Measurements from ENCODE around the gene FAN1.
"Not testable (repeated sequence)": the region's sequence is repeated elsewhere in the genome, so short reads cannot be mapped to it uniquely, and the experiment has no call there.

FAN1 gene

DNA sequence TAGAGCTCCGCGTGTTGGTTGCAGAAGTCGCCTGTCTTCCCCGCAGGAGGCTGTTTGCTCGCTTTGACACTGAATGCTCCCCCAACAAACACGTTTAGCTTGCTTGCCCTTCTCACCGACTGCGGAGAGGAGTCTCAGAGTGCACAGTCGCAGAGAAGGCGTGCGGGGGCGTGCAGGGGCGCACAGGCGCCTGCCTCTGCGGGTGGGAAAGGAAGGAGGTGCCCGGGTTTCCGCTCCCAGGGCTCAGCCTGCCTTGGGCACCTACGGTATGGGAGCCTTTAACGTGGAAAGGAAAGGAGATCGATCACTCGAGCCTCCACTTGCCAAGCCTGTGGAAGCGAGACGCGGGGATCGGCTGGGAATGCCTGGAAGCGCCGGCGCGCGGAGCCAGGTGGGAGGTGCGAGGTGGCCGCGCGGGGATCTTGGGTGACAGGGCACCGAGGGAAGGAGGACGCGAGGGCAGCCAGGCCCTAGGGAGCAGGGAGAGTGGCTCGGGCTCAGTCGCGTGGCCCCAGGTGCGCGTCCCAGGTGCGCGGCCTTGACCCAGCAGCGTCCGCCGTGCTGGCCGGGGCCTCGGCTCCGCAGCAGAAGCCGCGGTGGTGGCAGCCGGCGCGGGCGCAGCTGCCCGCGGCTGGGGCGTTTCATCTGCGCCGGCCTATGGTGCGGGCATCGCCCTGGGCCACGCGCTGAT is at the start of gene FAN1:
Gene FAN1 (plus strand): TSS at position 419 of the 691 bp plus-strand sequence. CDS start 749 bp downstream, outside the sequence.
- peak; percentile 92 for DNase-seq (ENCODE audit: low read depth)
- Histone ChIP-seq H3K9me3 (ENCODE audit: control insufficient read depth, low read length) (no peaks in the 10 kb centered on the region), H3K27me3 (replicated peaks; ENCODE audit: control insufficient read depth, insufficient read depth, low read length) (no peaks in the 10 kb centered on the region), H3K4me3 (ENCODE audit: low read length) (peak within 1 kb of the TSS; percentile 96), H3K36me3 (ENCODE audit: control insufficient read depth, insufficient read depth, low read length, severe bottlenecking) (no peaks in the 10 kb centered on the region), H3K9ac (ENCODE audit: low read length) (peak within 1 kb of the TSS; percentile 90), H3K4me1 (ENCODE audit: control insufficient read depth, insufficient read depth, low read length) (peaks cover 8% of the 10 kb centered on the region)

DNA sequence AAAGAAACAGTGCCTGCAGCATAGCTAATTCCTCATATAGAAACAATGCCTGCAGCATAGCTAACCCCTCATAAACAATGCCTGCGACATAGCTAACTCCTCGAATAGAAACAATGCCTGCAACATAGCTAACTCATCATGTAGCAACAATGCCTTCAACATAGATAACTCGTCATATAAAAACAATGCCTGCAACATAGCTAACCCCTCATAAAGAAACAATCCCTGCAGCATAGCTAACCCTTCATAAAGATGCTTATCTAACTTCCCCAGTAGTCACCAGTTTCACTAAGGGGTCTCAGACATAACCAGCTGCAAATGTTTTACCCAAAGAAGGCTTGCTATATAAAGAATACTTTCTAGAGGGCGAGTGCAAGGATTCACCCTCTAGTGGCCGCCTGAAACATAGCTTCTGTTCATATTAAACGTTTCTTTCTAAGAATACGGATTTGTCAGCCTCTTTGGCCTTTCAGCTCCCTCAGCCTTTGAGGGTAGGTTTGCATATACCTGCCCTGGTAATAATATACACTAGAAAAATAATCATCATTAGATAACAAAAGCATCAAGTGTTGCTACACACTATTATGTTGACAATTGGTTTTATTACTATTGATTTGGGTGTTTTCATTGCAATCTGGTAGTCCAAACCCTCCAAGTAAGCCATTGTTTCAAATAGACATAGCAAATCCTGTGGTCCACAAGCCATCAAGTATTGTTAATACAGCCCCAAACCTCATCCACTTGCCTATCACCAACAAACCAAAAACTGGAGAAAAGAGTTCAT is 44.4 kb upstream of the FAN1 start:
- Histone ChIP-seq H3K27me3 (replicated peaks; ENCODE audit: control insufficient read depth, insufficient read depth, low read length) (peaks cover 6% of the 10 kb centered on the region), H3K9me3 (ENCODE audit: control insufficient read depth, low read length) (no peaks in the 10 kb centered on the region), H3K4me3 (ENCODE audit: low read length) (no peak overlapping the region), H3K9ac (ENCODE audit: low read length) (no peak overlapping the region), H3K4me1 (ENCODE audit: control insufficient read depth, insufficient read depth, low read length) (no peaks in the 10 kb centered on the region), H3K36me3 (ENCODE audit: control insufficient read depth, insufficient read depth, low read length, severe bottlenecking) (no peaks in the 10 kb centered on the region)
- peak; percentile 62 for DNase-seq (ENCODE audit: low read depth)

DNA sequence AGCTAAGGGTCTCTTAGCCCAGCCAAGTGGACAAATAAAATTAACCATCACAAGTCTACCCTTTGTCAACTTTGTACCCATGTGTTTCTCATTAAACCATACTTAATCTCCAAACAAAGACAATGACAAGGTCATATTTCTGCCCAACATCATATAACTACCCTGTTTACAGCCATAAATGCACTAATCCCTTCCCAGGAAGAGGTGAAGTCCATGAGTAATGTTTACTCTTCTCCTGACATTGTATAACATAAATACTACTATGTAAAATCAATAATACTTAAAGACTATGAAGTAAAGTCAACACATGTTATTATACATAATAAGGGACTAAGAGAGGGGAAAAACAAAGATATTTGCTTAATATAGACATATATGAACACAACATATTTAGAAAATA is 38.5 kb upstream of the FAN1 start:
- Histone ChIP-seq H3K4me1 (ENCODE audit: control insufficient read depth, insufficient read depth, low read length) (no peaks in the 10 kb centered on the region), H3K27me3 (replicated peaks; ENCODE audit: control insufficient read depth, insufficient read depth, low read length) (peaks cover 9% of the 10 kb centered on the region), H3K9ac (ENCODE audit: low read length) (no peak overlapping the region), H3K36me3 (ENCODE audit: control insufficient read depth, insufficient read depth, low read length, severe bottlenecking) (no peaks in the 10 kb centered on the region), H3K4me3 (ENCODE audit: low read length) (no peak overlapping the region), H3K9me3 (ENCODE audit: control insufficient read depth, low read length) (no peaks in the 10 kb centered on the region)
- DNase-seq (ENCODE audit: low read depth): no peak

DNA sequence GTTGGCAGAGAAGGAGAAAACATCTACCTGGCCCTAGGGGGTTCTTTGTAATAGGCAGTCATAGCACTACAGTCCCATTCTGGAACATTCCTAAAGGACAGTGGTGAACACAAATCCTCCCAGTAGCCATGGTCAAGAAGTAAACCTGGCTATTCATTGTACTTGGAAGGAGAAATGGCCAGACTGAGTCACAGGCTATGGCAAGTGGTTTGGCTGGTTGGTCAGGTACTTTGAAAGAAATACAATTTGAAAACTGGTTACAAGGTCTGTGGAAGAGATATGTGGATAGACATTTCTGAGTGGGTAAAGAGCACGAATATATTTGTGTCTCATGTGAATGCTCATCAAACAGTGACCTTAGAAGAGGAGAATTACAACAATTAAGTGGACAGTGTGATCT is 33.0 kb upstream of the FAN1 start:
- no peak for DNase-seq (ENCODE audit: low read depth)

DNA sequence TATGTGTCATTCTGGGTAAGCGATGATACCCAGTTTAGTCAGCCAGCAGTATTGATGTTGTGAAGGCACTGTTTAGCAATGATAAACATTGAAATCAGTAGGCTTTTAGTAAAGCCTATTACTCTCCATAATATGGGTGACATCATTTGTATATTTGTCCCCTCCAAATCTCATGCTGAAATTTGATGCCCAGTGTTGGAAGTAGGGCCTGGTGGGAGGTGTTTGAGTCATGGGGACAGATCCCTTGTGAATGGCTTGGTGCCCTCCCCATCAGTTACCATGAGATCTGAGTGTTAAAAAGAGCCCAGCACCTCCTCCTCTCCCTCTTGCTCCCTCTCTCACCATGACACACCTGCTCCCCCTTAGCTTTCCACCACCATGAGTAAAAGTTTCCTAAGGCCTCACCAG is 31.4 kb upstream of the FAN1 start:
- Histone ChIP-seq H3K9me3 (ENCODE audit: control insufficient read depth, low read length) (no peaks in the 10 kb centered on the region), H3K4me3 (ENCODE audit: low read length) (no peak overlapping the region), H3K27me3 (replicated peaks; ENCODE audit: control insufficient read depth, insufficient read depth, low read length) (peaks cover 9% of the 10 kb centered on the region), H3K9ac (ENCODE audit: low read length) (no peak overlapping the region), H3K4me1 (ENCODE audit: control insufficient read depth, insufficient read depth, low read length) (no peaks in the 10 kb centered on the region), H3K36me3 (ENCODE audit: control insufficient read depth, insufficient read depth, low read length, severe bottlenecking) (no peaks in the 10 kb centered on the region)
- peak; percentile 5 for DNase-seq (ENCODE audit: low read depth)

More for the DNA sequence above, 33.0 kb upstream of the FAN1 start:
- Histone ChIP-seq H3K4me3 (ENCODE audit: low read length) (no peak overlapping the region), H3K9me3 (ENCODE audit: control insufficient read depth, low read length) (no peaks in the 10 kb centered on the region), H3K9ac (ENCODE audit: low read length) (no peak overlapping the region), H3K36me3 (ENCODE audit: control insufficient read depth, insufficient read depth, low read length, severe bottlenecking) (no peaks in the 10 kb centered on the region), H3K27me3 (replicated peaks; ENCODE audit: control insufficient read depth, insufficient read depth, low read length) (peaks cover 9% of the 10 kb centered on the region), H3K4me1 (ENCODE audit: control insufficient read depth, insufficient read depth, low read length) (no peaks in the 10 kb centered on the region)

DNA sequence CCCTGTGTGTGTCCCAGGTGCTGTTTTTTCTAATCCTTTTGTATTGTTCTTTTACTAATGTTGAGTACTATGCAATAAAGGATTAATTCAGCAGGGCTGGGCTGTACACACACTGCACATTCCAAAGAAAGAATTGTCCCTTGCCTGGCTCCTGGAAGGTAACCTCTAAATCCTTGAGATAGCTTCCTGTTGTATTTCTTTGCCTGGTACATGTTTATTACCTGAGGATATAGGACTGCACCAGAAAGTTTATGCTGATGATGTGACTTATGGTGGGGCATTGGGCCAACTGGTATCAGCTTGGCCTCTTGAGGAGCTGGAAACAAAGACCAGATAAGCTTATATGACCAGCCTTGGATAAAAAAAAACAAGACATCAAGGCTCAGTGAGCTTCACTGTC is 26.6 kb upstream of the FAN1 start:
- Histone ChIP-seq H3K4me3 (ENCODE audit: low read length) (no peak overlapping the region), H3K36me3 (ENCODE audit: control insufficient read depth, insufficient read depth, low read length, severe bottlenecking) (no peaks in the 10 kb centered on the region), H3K4me1 (ENCODE audit: control insufficient read depth, insufficient read depth, low read length) (no peaks in the 10 kb centered on the region), H3K9ac (ENCODE audit: low read length) (no peak overlapping the region), H3K27me3 (replicated peaks; ENCODE audit: control insufficient read depth, insufficient read depth, low read length) (peaks cover 17% of the 10 kb centered on the region), H3K9me3 (ENCODE audit: control insufficient read depth, low read length) (no peaks in the 10 kb centered on the region)
- no peak for DNase-seq (ENCODE audit: low read depth)

DNA sequence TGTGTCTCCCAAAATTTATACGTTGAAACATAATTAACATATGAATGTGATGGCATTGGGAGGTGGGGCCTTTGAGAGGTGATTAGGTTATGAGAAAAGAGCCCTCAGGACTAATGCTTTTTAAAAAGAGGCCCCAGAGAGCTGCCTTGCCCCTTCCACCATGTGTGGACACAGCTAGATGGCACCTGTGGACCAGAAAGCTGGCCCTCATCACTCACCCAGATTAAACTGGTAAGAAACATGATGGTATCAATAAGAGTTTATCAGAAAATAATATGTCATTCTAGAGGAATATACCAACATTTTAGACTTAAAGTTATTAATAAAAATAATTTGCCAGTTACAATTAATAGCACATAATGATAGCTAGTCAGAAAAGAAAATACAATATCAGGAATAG is 25.2 kb upstream of the FAN1 start:
- H3K4me3 ChIP-seq (ENCODE audit: low read length): no peak overlapping the region
- no peaks in the 10 kb centered on the region for H3K36me3 ChIP-seq (ENCODE audit: control insufficient read depth, insufficient read depth, low read length, severe bottlenecking)
- no peaks in the 10 kb centered on the region for H3K4me1 ChIP-seq (ENCODE audit: control insufficient read depth, insufficient read depth, low read length)
- H3K27me3 ChIP-seq (replicated peaks; ENCODE audit: control insufficient read depth, insufficient read depth, low read length): peaks cover 17% of the 10 kb centered on the region
- no peak overlapping the region for H3K9ac ChIP-seq (ENCODE audit: low read length)
- DNase-seq (ENCODE audit: low read depth): no peak
- H3K9me3 ChIP-seq (ENCODE audit: control insufficient read depth, low read length): no peaks in the 10 kb centered on the region

DNA sequence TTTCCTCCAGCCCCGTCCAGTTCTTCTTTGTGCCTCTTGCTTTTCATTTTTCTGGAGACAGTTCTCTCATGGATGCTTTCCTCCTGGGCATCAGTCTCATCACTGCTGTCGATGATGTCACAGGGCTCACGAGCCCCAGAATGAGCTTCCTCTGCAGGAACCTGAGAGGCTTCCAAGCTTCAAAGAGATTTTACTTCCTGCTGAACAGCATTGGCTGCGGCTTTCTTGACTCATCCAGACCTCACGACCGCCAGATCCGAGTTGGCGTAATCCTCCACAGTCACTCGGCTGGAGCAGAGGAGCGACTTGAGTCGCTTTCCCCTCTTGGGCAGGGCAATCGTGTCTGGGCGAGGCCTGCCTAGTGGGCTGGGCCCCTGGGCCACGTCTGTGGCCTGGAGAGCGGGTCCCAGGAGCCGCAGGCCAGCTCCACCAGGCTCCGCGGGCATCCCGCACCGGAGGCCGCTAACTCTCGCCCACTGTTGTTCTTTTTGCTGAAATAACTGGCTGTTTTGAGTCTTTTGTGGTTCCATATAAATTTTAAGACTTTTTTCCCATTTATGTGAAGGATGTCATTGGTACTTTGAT is 20.8 kb upstream of the FAN1 start:
- no peak for DNase-seq (ENCODE audit: low read depth)
- Histone ChIP-seq H3K27me3 (replicated peaks; ENCODE audit: control insufficient read depth, insufficient read depth, low read length) (peaks cover 8% of the 10 kb centered on the region), H3K36me3 (ENCODE audit: control insufficient read depth, insufficient read depth, low read length, severe bottlenecking) (no peaks in the 10 kb centered on the region), H3K9ac (ENCODE audit: low read length) (no peak overlapping the region), H3K4me3 (ENCODE audit: low read length) (no peak overlapping the region), H3K4me1 (ENCODE audit: control insufficient read depth, insufficient read depth, low read length) (no peaks in the 10 kb centered on the region), H3K9me3 (ENCODE audit: control insufficient read depth, low read length) (no peaks in the 10 kb centered on the region)

DNA sequence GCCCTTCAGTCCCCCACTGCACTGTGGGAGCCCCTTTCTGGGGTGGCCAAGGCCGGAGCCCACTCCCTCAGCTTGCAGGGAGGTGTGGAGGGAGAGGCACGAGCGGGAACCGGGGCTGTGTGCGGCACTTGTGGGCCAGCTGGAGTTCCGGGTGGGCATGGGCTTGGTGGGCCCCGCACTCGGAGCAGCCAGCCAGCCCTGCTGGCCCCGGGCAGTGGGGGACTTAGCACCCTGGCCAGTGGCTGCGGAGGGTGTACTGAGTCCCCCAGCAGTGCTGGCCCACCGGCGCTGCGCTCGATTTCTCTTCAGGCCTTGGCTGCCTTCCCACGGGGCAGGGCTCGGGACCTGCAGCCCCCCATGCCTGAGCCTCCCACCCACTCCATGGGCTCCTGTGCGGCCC is 20.0 kb upstream of the FAN1 start:
- not testable (repeated sequence) for H3K4me1 ChIP-seq (ENCODE audit: control insufficient read depth, insufficient read depth, low read length); H3K9ac ChIP-seq (ENCODE audit: low read length); H3K4me3 ChIP-seq (ENCODE audit: low read length); DNase-seq (ENCODE audit: low read depth); H3K36me3 ChIP-seq (ENCODE audit: control insufficient read depth, insufficient read depth, low read length, severe bottlenecking); H3K9me3 ChIP-seq (ENCODE audit: control insufficient read depth, low read length); H3K27me3 ChIP-seq (replicated peaks; ENCODE audit: control insufficient read depth, insufficient read depth, low read length)

DNA sequence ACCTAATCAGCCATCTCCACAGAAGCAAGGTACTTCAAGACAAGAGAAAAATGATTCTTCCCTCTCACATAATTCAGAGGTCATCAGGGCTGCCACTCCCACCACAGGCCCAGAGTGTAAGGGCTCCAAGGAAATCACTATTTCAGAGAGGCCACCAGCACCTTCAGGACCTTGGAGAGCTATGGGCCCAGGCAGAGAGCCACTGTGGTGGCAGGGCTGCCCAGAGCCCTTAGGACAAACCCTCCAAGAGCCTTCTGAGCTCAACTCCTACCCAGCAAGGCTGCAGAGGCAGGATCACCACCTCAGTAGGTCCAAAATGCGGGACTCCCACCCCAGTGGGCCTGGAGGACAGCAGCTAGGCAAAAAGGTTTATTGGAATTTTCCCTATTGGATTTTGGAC is 17.9 kb upstream of the FAN1 start:
- peak; percentile 34 for DNase-seq (ENCODE audit: low read depth)
- Histone ChIP-seq H3K9ac (ENCODE audit: low read length) (no peak overlapping the region), H3K27me3 (replicated peaks; ENCODE audit: control insufficient read depth, insufficient read depth, low read length) (peaks cover 4% of the 10 kb centered on the region)

DNA sequence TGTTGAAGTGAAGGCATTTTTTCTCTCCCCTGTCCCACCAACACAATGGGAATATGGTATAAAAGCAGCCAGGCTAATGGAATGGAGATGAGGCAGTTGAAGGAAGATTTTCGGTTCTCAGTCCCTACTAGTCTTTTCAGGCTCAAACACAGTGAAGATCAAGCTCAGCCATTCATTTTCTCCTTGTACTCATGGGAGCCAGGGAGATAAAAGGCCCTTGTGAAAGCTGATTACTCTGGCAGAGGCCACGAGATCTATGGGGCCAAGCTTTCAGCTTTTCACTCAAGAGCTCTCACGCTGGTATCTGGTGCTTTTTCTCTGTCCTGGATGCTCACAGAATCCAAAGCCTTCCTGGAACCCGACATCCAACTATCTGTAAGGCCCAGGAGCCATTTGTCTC is 14.5 kb upstream of the FAN1 start:
- no peaks in the 10 kb centered on the region for H3K4me1 ChIP-seq (ENCODE audit: control insufficient read depth, insufficient read depth, low read length)
- no peaks in the 10 kb centered on the region for H3K9me3 ChIP-seq (ENCODE audit: control insufficient read depth, low read length)
- no peaks in the 10 kb centered on the region for H3K36me3 ChIP-seq (ENCODE audit: control insufficient read depth, insufficient read depth, low read length, severe bottlenecking)
- no peak overlapping the region for H3K4me3 ChIP-seq (ENCODE audit: low read length)
- peaks cover 4% of the 10 kb centered on the region for H3K27me3 ChIP-seq (replicated peaks; ENCODE audit: control insufficient read depth, insufficient read depth, low read length)
- H3K9ac ChIP-seq (ENCODE audit: low read length): no peak overlapping the region
- DNase-seq (ENCODE audit: low read depth): no peak

More for the DNA sequence above, 17.9 kb upstream of the FAN1 start:
- Histone ChIP-seq H3K36me3 (ENCODE audit: control insufficient read depth, insufficient read depth, low read length, severe bottlenecking) (no peaks in the 10 kb centered on the region), H3K9me3 (ENCODE audit: control insufficient read depth, low read length) (no peaks in the 10 kb centered on the region), H3K4me1 (ENCODE audit: control insufficient read depth, insufficient read depth, low read length) (no peaks in the 10 kb centered on the region), H3K4me3 (ENCODE audit: low read length) (no peak overlapping the region)
